GM18505 (cell line): ENCODE measurements around the gene SCAPER.
A peak's percentile ranks its signal among the peaks of the same experiment; 100 is the strongest.

Source experiments
- ATAC-seq: cut with Tn5 transposase; IDR thresholded peaks from one replicate; pipeline ENCODE4 v1.9.1; 2021; ENCODE audit not compliant: unreplicated experiment
- POLR2A ChIP-seq: IDR thresholded peaks from 4 replicates; pipeline ENCODE4 v1.6.1; 2011; ENCODE audit warnings: borderline replicate concordance; ENCODE audit not compliant: insufficient read depth, insufficient read length; ENCODE audit errors: extremely low read depth

The SCAPER gene

DNA sequence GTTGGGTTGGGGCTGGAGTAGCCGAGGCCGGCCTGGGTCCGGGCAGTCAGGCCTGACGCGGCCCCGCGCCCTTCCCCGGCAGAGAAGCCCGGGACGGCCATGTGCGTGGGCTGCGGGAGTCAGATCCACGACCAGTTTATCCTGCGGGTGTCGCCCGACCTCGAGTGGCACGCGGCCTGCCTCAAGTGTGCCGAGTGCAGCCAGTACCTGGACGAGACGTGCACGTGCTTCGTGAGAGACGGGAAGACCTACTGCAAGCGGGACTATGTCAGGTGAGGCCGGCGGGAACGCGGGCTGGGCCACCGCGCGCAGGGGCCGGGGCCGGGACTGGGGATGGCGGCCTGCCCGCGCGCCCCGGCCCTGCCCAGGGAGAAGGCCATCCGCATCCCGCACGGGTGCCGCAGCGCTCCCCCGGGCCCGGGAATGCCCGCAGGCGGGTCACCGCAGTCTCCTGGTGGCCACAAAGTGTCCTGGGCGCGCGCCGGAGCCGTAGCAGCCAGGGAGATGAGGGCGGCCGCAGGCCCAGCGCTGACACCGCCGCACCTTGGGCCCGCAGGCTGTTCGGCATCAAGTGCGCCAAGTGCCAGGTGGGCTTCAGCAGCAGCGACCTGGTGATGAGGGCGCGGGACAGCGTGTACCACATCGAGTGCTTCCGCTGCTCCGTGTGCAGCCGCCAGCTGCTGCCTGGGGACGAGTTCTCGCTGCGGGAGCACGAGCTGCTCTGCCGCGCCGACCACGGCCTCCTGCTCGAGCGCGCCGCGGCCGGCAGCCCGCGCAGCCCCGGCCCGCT, 567.2 kb downstream of the SCAPER start:
- TF ChIP-seq POLR2A = no peak
- ATAC-seq = no peak

DNA sequence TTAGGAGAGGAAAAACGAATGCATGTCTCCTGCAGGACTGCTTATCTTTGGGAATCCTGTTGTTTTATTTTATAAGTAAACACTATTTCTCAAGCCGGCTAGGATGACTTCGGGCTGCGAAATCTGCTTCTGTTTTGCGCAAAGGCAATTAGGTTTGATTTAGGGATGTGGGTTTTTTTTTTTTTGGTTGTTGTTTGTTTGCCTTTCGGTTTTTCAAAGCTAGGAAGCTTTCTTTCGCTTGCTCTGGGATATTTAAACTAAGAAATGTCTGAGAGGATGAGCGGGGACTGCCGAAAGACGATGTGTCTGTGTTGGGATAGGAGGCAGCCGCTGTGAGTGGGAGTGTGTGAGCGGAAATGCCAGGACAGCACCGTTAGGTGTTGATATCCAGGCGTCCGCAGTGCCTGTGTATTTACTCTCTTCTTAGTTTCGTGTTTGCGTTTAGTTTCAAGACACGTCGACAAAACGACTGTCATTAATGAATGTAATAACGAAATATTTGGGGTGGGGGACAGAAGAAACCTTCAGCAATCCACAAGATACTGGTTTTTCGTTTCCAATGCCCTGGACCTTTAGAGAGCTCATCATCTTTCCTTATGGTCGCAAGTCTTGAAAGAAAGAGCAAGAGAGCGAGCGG, 568.0 kb downstream of the SCAPER start:
- no peak for TF ChIP-seq POLR2A
- ATAC-seq = no peak

DNA sequence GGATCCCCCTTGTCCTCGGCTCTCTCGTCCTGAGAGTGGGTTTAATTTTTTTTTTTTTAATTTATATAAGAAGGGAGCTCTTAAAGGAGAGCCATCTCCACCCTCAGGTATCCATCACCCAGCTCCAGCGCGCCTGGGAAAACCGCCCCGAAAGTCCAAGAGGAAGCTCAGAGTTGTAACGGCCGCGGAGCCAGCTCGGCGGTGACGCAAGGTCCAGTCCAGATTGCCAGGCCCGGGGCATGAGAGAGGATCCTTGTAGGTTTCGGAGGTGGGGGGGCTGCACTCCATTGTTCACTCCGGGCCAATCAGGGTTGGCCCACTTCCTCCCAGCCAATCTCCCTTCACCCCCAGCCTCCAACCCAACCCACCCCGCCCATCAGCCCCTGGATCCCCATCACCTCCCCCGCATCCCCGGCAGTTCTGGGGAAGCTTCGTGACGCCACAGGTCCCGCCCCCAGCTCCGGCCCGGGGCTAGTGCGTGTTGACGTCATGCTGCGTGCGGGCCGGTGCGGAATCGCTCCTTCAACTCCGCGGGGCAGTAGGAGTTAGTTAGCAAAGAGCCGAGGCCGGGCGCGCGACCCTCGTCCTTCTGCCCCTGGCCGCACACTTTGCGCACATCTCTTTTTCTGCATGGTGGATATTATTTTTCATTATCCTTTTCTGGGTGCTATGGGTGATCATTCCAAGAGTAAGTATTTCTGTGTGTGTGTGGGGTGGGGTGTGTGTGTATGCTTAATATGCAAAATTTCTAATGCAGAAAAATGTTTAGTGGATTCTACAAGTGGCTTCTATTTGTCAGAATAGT, 568.7 kb downstream of the SCAPER start, which contains the start of gene ISL2:
TSS of gene ISL2 (plus strand) at position 520 of the 805 bp plus-strand sequence. CDS start at position 631, 111 bp downstream.
- peak; percentile 82 for TF ChIP-seq POLR2A
- ATAC-seq = peak; percentile 53

DNA sequence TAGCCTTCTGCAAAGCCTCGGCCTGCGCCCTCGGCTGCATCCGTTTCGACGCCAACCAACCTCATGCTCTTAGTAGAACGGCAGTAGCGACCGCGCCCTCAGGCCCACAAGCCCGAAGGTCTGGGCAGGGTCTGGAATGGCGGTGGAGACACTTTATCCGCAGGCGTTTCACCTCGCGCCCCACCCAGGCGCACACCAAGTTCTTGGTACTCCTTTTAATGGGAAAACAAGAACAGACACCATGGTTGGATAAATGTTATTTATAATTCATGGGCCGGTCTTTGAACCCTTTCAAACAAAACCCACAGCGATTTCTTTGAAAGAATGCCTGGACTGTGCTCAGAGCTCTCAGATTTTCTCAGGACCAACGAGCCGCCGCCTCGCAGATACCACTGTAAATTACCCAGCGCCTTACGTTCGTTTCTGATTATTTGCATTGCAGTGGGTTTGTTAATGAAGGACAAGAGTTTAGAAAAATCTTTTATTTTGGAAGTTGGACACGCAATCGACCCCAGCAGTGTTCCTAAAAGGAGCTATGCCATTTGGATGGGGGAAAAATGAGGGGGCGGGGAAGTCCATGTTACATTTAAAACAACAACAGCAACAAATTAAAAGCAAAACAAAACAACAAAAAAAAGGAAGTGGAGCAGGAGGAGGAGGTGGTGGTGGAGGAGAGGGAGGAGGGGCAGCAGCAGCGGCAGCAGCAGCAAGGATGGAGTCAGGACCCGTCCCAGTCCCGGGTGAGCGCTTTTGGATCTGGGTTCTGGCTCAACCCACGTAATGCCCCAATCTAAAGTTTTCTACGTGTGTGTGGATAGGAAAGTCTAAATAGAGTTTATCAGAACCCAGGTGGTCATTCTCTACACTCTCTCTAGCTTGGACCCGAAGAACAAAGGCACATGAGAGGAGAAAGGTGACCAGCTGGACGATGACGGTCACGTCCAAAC, 569.6 kb downstream of the SCAPER start:
- peak; percentile 10 for TF ChIP-seq POLR2A
- ATAC-seq = no peak

DNA sequence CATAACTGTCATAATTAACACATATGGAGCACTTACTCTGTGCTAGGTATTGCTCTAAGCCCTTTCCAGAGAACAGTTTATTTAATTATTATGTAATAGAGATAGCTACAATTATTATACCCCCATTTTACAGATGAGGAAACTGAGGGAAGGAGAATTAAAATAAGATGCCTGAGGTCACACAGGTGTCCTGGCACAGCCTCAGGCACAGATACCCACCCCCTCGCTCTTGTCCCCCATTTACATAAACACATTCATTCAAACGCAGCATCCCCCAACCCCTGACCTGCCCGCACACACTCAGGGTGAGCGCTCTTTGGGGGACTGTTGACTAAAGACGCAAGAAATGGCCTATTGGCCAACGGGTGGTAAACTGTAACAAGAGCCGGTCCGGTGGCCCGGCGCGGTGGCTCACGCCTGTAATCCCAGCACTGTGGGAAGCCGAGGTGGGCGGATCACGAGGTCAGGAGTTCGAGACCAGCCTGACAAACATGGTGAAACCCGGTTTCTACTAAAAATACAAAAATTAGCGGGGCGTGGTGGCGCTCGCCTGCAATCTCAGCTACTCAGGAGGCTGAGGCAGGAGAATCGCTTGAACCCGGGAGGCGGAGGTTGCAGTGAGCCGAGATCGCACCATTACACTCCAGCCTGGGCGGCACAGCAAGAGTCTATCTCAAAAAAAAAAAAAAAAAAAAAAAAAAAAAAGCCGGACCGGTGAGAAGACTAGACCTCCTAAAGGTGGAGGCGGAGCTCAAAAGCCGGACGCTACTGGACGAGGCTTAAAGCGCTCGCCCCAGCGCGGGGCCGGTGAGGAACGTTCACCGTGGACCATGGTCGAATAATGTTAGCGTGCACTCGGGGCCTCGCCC, 570.5 kb downstream of the SCAPER start:
- ATAC-seq = no peak
- no peak for TF ChIP-seq POLR2A

DNA sequence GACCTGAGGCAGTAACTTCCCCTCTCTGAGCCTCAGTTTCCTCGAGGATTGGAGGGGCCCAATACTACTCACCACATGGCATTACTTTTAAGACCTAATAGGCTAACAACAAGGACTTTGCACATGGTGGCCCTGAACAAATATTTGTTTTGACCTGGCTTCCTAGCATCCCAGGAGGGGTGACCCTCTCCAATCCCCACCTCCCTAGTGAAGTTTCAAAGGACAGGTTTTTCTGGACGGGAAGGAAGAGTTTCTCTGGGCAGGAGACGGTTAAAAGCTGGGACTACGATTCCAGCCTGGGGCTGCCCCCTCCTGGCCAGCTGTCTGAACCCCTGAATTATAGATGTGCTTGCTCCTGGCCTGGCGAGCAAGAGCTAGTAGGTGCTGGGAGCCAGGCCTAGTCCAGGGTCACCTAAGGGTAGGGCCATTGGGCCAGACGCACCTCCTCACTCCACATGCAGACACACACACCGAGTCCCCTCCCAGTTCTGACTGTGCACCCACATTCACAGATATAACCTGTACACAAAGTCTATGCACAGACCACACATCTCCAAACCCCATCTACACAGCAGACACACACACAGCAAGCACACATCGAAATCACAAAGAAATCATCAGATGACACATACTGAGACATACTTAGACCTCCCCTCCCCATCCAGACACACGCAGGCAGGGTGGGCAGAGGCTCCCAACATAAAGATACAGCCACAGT, 571.3 kb downstream of the SCAPER start:
- ATAC-seq = no peak
- TF ChIP-seq POLR2A = no peak

DNA sequence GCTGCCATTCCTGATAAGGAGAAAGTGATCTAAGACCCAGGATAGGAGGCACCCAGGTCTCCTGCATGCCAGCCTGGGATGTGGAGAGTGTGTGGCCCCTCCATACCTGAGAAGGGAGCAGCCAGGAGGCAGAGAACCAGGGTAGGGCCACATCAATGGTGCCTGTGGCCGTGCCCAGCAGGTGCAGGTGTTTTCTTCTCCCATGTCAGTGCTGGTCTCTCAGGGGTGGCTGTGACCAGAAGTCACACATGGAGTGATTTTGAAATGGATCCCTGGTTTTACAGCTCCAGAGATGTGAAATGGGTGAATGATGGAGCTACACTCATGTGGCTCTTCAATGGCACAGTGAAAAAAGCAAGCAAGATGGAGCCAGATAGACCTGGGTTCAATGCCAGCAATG, 571.8 kb downstream of the SCAPER start:
- no peak for TF ChIP-seq POLR2A
- ATAC-seq = no peak

DNA sequence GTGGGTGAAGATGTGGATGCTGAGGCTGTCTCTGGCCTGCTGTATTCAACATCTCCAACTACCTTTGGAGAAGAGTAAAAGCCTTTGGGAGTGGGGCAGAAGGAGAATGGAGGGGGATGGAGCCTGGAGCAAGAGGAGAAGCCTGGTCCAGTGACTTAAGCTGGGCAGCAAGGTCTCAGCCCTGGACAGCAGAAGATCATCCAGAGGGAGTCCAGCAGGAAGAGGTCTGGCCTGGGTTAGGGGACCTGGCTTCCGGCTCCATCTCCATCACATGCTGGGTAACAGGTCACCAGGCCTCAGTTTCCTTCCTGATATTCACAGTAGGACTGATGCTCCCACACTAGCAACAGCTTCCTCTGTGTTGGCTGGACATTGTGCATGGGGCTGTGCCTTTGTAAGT, 572.3 kb downstream of the SCAPER start:
- TF ChIP-seq POLR2A = no peak
- ATAC-seq = no peak

DNA sequence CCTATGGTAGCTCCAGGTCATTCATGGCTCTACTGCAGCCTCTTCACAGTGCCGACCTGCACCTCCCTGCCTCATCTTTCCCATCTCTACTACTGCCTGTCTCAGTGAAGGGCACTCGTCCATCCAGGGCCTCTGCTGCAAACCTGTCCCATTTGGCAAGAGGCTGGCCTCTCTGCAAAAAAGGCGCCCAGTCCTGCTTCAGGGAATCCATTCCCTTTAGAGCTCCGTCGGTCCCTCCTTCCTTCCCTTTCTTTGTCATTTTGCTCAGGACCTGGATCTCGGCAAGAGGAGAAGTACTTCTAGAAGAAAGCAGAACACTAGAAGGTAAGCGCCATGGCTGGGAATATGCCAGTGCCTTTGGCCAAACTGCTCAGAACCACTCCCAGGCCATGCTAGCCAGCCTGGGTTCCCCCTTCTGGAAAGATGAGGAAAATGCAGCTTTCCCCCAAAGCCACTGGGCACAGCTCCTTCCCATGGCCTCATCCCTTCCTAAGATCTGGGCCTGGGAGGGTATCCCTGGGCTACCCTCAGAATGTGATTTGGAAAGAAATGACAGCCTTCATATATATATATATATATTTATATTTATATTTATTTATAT, 575.0 kb downstream of the SCAPER start:
- ATAC-seq = no peak

DNA sequence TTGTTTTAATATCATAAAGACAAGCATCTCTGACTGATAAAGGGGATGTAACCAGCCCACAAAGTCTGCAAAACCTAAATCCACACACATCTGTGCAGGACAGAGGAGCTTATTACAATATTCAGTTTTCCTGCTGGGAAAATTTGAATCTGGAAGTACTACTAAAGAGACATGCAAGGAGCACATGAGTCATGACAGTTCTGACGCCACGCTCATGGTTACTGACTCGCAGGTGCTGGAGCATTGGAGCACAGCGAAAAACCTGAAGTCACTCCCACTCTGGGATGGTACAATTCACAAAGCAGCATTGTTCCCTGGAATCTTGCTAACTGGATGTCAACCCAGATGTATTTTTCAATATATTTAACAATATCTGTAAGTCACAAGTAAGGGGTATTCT, 576.2 kb downstream of the SCAPER start:
- TF ChIP-seq POLR2A = no peak
- no peak for ATAC-seq

More for the DNA sequence above, 575.0 kb downstream of the SCAPER start:
- TF ChIP-seq POLR2A = no peak
